Panc1 (cell line): ENCODE measurements around the gene DIAPH3.

Source experiments
- POLR2AphosphoS5 ChIP-seq: IDR thresholded peaks from 2 replicates; pipeline ENCODE4 v1.6.1; 2012; ENCODE audit warnings: mild to moderate bottlenecking, low read depth, low read length, moderate library complexity
- TCF7L2 ChIP-seq: IDR thresholded peaks from 2 replicates; pipeline ENCODE4 v1.6.1; 2011; ENCODE audit warnings: mild to moderate bottlenecking, low read depth, low read length, inconsistent platforms
- TF ChIP-seq, protein P1 (sequence below): fragments of 450-650 bp; IDR thresholded peaks from 2 replicates; pipeline ENCODE4 v1.5.1; 2017; ENCODE audit warnings: mild to moderate bottlenecking

DNA sequence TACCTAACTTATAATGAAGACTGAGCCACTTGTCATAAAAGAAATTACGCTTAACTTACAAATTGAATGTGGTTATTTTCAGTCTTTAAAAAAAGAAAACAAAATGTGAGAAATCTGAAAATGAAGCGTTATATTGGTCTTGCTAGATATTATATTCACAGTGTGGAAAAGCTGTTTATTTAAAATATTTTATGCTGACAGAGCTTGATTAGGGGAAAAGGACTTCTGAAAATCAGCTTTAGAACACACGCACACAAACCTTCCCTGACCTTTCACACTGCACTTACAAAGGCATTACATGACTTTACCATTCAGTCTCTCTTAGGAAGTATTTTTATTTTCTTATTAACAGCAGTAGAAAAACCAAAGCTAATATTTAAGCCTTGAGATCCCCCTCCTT is 461.5 kb downstream of the DIAPH3 start:
- TF ChIP-seq, protein P1, sequence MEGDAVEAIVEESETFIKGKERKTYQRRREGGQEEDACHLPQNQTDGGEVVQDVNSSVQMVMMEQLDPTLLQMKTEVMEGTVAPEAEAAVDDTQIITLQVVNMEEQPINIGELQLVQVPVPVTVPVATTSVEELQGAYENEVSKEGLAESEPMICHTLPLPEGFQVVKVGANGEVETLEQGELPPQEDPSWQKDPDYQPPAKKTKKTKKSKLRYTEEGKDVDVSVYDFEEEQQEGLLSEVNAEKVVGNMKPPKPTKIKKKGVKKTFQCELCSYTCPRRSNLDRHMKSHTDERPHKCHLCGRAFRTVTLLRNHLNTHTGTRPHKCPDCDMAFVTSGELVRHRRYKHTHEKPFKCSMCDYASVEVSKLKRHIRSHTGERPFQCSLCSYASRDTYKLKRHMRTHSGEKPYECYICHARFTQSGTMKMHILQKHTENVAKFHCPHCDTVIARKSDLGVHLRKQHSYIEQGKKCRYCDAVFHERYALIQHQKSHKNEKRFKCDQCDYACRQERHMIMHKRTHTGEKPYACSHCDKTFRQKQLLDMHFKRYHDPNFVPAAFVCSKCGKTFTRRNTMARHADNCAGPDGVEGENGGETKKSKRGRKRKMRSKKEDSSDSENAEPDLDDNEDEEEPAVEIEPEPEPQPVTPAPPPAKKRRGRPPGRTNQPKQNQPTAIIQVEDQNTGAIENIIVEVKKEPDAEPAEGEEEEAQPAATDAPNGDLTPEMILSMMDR, result no peak
- TF ChIP-seq POLR2AphosphoS5 (no peak), TCF7L2 (no peak)
